Mesenchymal stem cell (in vitro differentiated cells and primary cell): ENCODE measurements around the gene SLAMF8. TPM values are rescaled to one million over a fixed set of nuclear protein-coding genes. Genes with fewer than 3 reads are reported as not detected.

Experiments used
- DNase-seq: peaks from one replicate; pipeline ENCODE4 v3.0.0-alpha.2; 2013
- H2AFZ ChIP-seq: one replicate; pipeline ENCODE4 v1.6.1; 2013; ENCODE audit warnings: low read depth, mild to moderate bottlenecking, control low read depth, inconsistent platforms, low read length, moderate library complexity
- H2AK5ac ChIP-seq: 2 replicates; pipeline ENCODE4 v1.6.1; 2013; ENCODE audit warnings: low read length, moderate library complexity, mild to moderate bottlenecking, inconsistent platforms; ENCODE audit not compliant: severe bottlenecking
- H2BK120ac ChIP-seq: one replicate; pipeline ENCODE4 v1.6.1; 2013; ENCODE audit warnings: low read depth, mild to moderate bottlenecking, inconsistent platforms, low read length, moderate library complexity
- H2BK12ac ChIP-seq, 2 experiments: one replicate each; pipeline ENCODE4 v1.6.1; 2013; ENCODE audit warnings: inconsistent platforms in 2 of 2, low read length in 2 of 2, mild to moderate bottlenecking in 2 of 2, moderate library complexity in 2 of 2, control low read depth in 1 of 2
- H2BK15ac ChIP-seq: one replicate; pipeline ENCODE4 v1.6.1; 2013; ENCODE audit warnings: mild to moderate bottlenecking, low read depth, inconsistent platforms; ENCODE audit not compliant: poor library complexity, severe bottlenecking
- H2BK5ac ChIP-seq: 2 replicates; pipeline ENCODE4 v1.6.1; 2013; ENCODE audit warnings: low read depth, mild to moderate bottlenecking, low read length, control low read depth, inconsistent platforms; ENCODE audit not compliant: poor library complexity, severe bottlenecking
- H3K14ac ChIP-seq, 2 experiments: one replicate each; pipeline ENCODE4 v1.6.1; 2013; ENCODE audit warnings: inconsistent platforms in 2 of 2, low read length in 2 of 2, control low read depth in 1 of 2, mild to moderate bottlenecking in 1 of 2, moderate library complexity in 1 of 2
- H3K18ac ChIP-seq, 2 experiments: one replicate each; pipeline ENCODE4 v1.6.1; 2013; ENCODE audit warnings: inconsistent platforms in 2 of 2, low read length in 2 of 2, control low read depth in 1 of 2, low read depth in 1 of 2, mild to moderate bottlenecking in 1 of 2
- H3K23ac ChIP-seq, 2 experiments: one replicate each; pipeline ENCODE4 v1.6.1; 2013; ENCODE audit warnings: inconsistent platforms in 2 of 2, low read length in 2 of 2, mild to moderate bottlenecking in 2 of 2, moderate library complexity in 2 of 2, control low read depth in 1 of 2
- H3K27ac ChIP-seq: 2 replicates; pipeline ENCODE4 v1.5.1; 2013; ENCODE audit warnings: mild to moderate bottlenecking, moderate library complexity, low read length, control low read depth, inconsistent platforms; ENCODE audit not compliant: poor library complexity, severe bottlenecking
- H3K27me3 ChIP-seq, 2 experiments: 2 replicates each; pipeline versions ENCODE4 v1.6.1 to v1.7.0; 2013; ENCODE audit warnings: low read length in 2 of 2, mild to moderate bottlenecking in 2 of 2, moderate library complexity in 2 of 2, control low read depth in 1 of 2, inconsistent platforms in 1 of 2; ENCODE audit not compliant: control insufficient read depth in 1 of 2, insufficient read depth in 1 of 2
- H3K36me3 ChIP-seq, 2 experiments: 2 replicates each; pipeline versions ENCODE4 v1.6.1 to v1.7.0; 2013; ENCODE audit warnings: low read length in 2 of 2, control low read depth in 1 of 2, inconsistent platforms in 1 of 2, low read depth in 1 of 2, mild to moderate bottlenecking in 1 of 2; ENCODE audit not compliant: insufficient read depth in 2 of 2, control insufficient read depth in 1 of 2
- H3K4ac ChIP-seq, 2 experiments: one replicate each; pipeline ENCODE4 v1.6.1; 2013; ENCODE audit warnings: inconsistent platforms in 2 of 2, low read length in 2 of 2, mild to moderate bottlenecking in 2 of 2, moderate library complexity in 2 of 2, control low read depth in 1 of 2, low read depth in 1 of 2
- H3K4me1 ChIP-seq: 2 replicates; pipeline ENCODE4 v1.6.1; 2013; ENCODE audit warnings: low read depth, low read length, control low read depth; ENCODE audit not compliant: control insufficient read depth, insufficient read depth
- H3K4me2 ChIP-seq: 2 replicates; pipeline ENCODE4 v1.6.1; 2013; ENCODE audit warnings: low read length, mild to moderate bottlenecking, inconsistent platforms; ENCODE audit not compliant: poor library complexity, severe bottlenecking
- H3K4me3 ChIP-seq, 2 experiments: 2 replicates each; pipeline versions ENCODE4 v1.5.1 to v1.7.0; 2013; ENCODE audit warnings: low read length in 2 of 2, mild to moderate bottlenecking in 2 of 2, control low read depth in 1 of 2, low read depth in 1 of 2; ENCODE audit not compliant: insufficient read depth in 1 of 2
- H3K79me1 ChIP-seq: replicated peaks from 2 replicates; pipeline ENCODE4 v1.6.1; 2013; ENCODE audit warnings: mild to moderate bottlenecking, control low read depth, low read length, inconsistent platforms; ENCODE audit not compliant: poor library complexity, severe bottlenecking
- H3K9ac ChIP-seq: 2 replicates; pipeline ENCODE4 v1.7.0; 2013; ENCODE audit warnings: mild to moderate bottlenecking, low read length, moderate library complexity
- H3K9me3 ChIP-seq: 2 replicates; pipeline ENCODE4 v1.7.0; 2013; ENCODE audit warnings: mild to moderate bottlenecking, low read length; ENCODE audit not compliant: control insufficient read depth
- H4K8ac ChIP-seq: one replicate; pipeline ENCODE4 v1.6.1; 2013; ENCODE audit warnings: inconsistent platforms, mild to moderate bottlenecking, low read length, moderate library complexity
- H4K91ac ChIP-seq: one replicate; pipeline ENCODE4 v1.6.1; 2013; ENCODE audit warnings: mild to moderate bottlenecking, low read length, inconsistent platforms
- WGBS: methylation state at CpG from one replicate; pipeline ENCODE4 v1.1.7; 2013; ENCODE audit warnings: mixed read lengths; 5-methylcytosine and 5-hydroxymethylcytosine counted together
- small RNA-seq: library from polyadenylated mRNA; stranded (forward); fragments of <200 nt; extraction: miRNeasy Mini kit (QIAGEN cat#:217004); gene quantifications from one replicate; pipeline ENCODE3, GENCODE V24; 2013; ENCODE audit warnings: low read depth

SLAMF8 gene

GRCh38 chr1:159884296-159884695 is 57.6 kb downstream of the SLAMF8 start:
- Histone ChIP-seq H2BK12ac (no peak overlapping the region), H2BK5ac (no peak overlapping the region), H3K4me2 (no peak overlapping the region), H2AFZ (no peak overlapping the region), H3K4me3 (no peak overlapping the region), H3K4ac (no peak overlapping the region), H3K18ac (no peak overlapping the region), H4K91ac (no peak overlapping the region), H3K79me1 (no peaks in the 10 kb centered on the region), H2BK120ac (no peak overlapping the region), H3K36me3 (no peaks in the 10 kb centered on the region), H3K27ac (no peak overlapping the region), H4K8ac (no peak overlapping the region), H3K4me1 (peaks cover 10% of the 10 kb centered on the region), H3K14ac (no peak overlapping the region), H3K23ac (no peak overlapping the region), H3K9ac (no peak overlapping the region), H3K27me3 (no peaks in the 10 kb centered on the region), H3K9me3 (no peaks in the 10 kb centered on the region), H2BK15ac (no peak overlapping the region), H2AK5ac (no peak overlapping the region)
- no peak for DNase-seq
- WGBS = 82% methylated on average over 8 of the region's 8 CpGs

Small RNAs within 50 kb of the gene (small RNA-seq; reads per million reads assigned to genes)
- not detected for gene RF00570
